SK-N-SH treated with all-trans-retinoic acid at 6 μM for 48 hours (cell line): ENCODE data around the gene GRB2.

ENCODE experiments used
- ESRRG ChIP-seq: fragments of 250-450 bp; sonication (Bioruptor Pico); IDR thresholded peaks from 2 replicates; pipeline ENCODE4 v1.6.1; 2021; ENCODE audit warnings: mild to moderate bottlenecking
- TOX ChIP-seq: fragments of 250-450 bp; sonication (Bioruptor Pico); IDR thresholded peaks from 2 replicates; pipeline ENCODE4 v1.8.0; 2021; ENCODE audit warnings: mild to moderate bottlenecking, moderate library complexity, borderline replicate concordance
- TF ChIP-seq, protein P1 (sequence below): fragments of 250-450 bp; sonication (Bioruptor Pico); IDR thresholded peaks from 2 replicates; pipeline ENCODE4 v1.5.1; 2020; ENCODE audit warnings: low read depth, mild to moderate bottlenecking, moderate library complexity
- TF ChIP-seq, protein P2 (sequence below): fragments of 250-450 bp; sonication (Bioruptor Pico); IDR thresholded peaks from 2 replicates; pipeline ENCODE4 v1.8.0; 2020; ENCODE audit warnings: mild to moderate bottlenecking, moderate library complexity, borderline replicate concordance
- TF ChIP-seq, protein P3 (sequence below): fragments of 250-450 bp; sonication (Bioruptor Pico); IDR thresholded peaks from 2 replicates; pipeline ENCODE4 v1.5.1; 2021; ENCODE audit warnings: mild to moderate bottlenecking, moderate library complexity

DNA sequence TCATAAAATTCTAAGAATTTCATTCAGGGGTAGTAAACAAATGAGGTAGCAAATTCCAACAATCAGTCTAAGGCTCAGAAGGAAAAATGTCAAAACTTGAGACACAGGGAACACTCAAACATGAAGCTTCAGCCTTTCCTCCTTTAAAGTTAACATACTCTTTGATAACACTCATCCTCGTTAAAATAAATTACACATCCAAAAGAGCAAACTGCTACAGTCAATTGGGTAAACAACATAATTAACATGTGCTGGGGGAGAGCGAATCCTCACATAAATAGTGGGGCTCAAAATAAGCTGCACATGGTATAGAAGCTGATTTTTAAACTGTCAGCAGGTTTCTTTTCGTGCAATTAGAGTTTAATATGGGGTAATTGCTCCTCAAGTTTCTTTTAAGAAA, 12.9 kb downstream of the GRB2 start:
- TF ChIP-seq, protein P1, sequence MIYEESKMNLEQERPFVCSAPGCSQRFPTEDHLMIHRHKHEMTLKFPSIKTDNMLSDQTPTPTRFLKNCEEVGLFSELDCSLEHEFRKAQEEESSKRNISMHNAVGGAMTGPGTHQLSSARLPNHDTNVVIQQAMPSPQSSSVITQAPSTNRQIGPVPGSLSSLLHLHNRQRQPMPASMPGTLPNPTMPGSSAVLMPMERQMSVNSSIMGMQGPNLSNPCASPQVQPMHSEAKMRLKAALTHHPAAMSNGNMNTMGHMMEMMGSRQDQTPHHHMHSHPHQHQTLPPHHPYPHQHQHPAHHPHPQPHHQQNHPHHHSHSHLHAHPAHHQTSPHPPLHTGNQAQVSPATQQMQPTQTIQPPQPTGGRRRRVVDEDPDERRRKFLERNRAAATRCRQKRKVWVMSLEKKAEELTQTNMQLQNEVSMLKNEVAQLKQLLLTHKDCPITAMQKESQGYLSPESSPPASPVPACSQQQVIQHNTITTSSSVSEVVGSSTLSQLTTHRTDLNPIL (CRISPR knock-in tag): no peak
- TF ChIP-seq, protein P2, sequence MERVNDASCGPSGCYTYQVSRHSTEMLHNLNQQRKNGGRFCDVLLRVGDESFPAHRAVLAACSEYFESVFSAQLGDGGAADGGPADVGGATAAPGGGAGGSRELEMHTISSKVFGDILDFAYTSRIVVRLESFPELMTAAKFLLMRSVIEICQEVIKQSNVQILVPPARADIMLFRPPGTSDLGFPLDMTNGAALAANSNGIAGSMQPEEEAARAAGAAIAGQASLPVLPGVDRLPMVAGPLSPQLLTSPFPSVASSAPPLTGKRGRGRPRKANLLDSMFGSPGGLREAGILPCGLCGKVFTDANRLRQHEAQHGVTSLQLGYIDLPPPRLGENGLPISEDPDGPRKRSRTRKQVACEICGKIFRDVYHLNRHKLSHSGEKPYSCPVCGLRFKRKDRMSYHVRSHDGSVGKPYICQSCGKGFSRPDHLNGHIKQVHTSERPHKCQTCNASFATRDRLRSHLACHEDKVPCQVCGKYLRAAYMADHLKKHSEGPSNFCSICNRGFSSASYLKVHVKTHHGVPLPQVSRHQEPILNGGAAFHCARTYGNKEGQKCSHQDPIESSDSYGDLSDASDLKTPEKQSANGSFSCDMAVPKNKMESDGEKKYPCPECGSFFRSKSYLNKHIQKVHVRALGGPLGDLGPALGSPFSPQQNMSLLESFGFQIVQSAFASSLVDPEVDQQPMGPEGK (CRISPR knock-in tag): no peak
- TF ChIP-seq ESRRG (CRISPR knock-in tag): no peak
- no peak for TF ChIP-seq TOX (CRISPR knock-in tag)
- TF ChIP-seq, protein P3, sequence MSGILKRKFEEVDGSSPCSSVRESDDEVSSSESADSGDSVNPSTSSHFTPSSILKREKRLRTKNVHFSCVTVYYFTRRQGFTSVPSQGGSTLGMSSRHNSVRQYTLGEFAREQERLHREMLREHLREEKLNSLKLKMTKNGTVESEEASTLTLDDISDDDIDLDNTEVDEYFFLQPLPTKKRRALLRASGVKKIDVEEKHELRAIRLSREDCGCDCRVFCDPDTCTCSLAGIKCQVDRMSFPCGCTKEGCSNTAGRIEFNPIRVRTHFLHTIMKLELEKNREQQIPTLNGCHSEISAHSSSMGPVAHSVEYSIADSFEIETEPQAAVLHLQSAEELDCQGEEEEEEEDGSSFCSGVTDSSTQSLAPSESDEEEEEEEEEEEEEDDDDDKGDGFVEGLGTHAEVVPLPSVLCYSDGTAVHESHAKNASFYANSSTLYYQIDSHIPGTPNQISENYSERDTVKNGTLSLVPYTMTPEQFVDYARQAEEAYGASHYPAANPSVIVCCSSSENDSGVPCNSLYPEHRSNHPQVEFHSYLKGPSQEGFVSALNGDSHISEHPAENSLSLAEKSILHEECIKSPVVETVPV (CRISPR knock-in tag): no peak
